Parathyroid adenoma (tissue), 2 donors: Measurements from ENCODE around the gene CSF2.

ENCODE experiments used
- H2AFZ ChIP-seq: fragments of 300-600 bp; sonication (generic); one replicate; pipeline ENCODE4 v1.7.0; 2017; ENCODE audit warnings: antibody characterized with exemption, mild to moderate bottlenecking
- H3K27ac ChIP-seq: fragments of 300-600 bp; sonication (generic); one replicate; pipeline ENCODE4 v1.7.0; 2017
- H3K27me3 ChIP-seq: fragments of 300-600 bp; sonication (generic); one replicate; pipeline ENCODE4 v1.7.0; 2017; ENCODE audit warnings: low read length; ENCODE audit not compliant: control insufficient read depth, insufficient read depth
- H3K36me3 ChIP-seq: fragments of 300-600 bp; sonication (generic); one replicate; pipeline ENCODE4 v1.7.0; 2017; ENCODE audit warnings: low read length; ENCODE audit not compliant: control insufficient read depth, insufficient read depth
- H3K4me1 ChIP-seq: fragments of 300-600 bp; sonication (generic); one replicate; pipeline ENCODE4 v1.7.0; 2017; ENCODE audit warnings: control low read depth
- H3K4me2 ChIP-seq: fragments of 300-600 bp; sonication (generic); one replicate; pipeline ENCODE4 v1.7.0; 2017; ENCODE audit warnings: low read length
- H3K4me3 ChIP-seq: fragments of 300-600 bp; sonication (generic); one replicate; pipeline ENCODE4 v1.7.0; 2017; ENCODE audit warnings: low read depth, low read length
- H3K79me2 ChIP-seq: fragments of 300-600 bp; sonication (generic); one replicate; pipeline ENCODE4 v1.7.0; 2017; ENCODE audit warnings: control low read depth
- H3K9ac ChIP-seq: fragments of 300-600 bp; sonication (generic); one replicate; pipeline ENCODE4 v1.7.0; 2017; ENCODE audit warnings: mild to moderate bottlenecking
- H3K9me3 ChIP-seq: fragments of 300-600 bp; sonication (generic); one replicate; pipeline ENCODE4 v1.7.0; 2017; ENCODE audit warnings: low read length; ENCODE audit not compliant: control insufficient read depth
- TF ChIP-seq, protein P1 (sequence below): fragments of 300-600 bp; sonication (generic); IDR thresholded peaks from one replicate; pipeline ENCODE4 v1.7.0; 2017; ENCODE audit warnings: antibody characterized with exemption, mild to moderate bottlenecking
- donor health status: primary hyperparathyroidism.

The CSF2 gene

GRCh38 chr5:132087661-132088060 lies 14.1 kb downstream of the CSF2 start:
- Histone ChIP-seq H3K4me3 (no peak overlapping the region), H3K4me2 (no peak overlapping the region), H3K9ac (no peak overlapping the region), H3K4me1 (no peaks in the 10 kb centered on the region), H3K27ac (no peak overlapping the region), H2AFZ (no peak overlapping the region), H3K27me3 (no peaks in the 10 kb centered on the region), H3K79me2 (no peaks in the 10 kb centered on the region), H3K9me3 (no peaks in the 10 kb centered on the region), H3K36me3 (no peaks in the 10 kb centered on the region)
- TF ChIP-seq, protein P1, sequence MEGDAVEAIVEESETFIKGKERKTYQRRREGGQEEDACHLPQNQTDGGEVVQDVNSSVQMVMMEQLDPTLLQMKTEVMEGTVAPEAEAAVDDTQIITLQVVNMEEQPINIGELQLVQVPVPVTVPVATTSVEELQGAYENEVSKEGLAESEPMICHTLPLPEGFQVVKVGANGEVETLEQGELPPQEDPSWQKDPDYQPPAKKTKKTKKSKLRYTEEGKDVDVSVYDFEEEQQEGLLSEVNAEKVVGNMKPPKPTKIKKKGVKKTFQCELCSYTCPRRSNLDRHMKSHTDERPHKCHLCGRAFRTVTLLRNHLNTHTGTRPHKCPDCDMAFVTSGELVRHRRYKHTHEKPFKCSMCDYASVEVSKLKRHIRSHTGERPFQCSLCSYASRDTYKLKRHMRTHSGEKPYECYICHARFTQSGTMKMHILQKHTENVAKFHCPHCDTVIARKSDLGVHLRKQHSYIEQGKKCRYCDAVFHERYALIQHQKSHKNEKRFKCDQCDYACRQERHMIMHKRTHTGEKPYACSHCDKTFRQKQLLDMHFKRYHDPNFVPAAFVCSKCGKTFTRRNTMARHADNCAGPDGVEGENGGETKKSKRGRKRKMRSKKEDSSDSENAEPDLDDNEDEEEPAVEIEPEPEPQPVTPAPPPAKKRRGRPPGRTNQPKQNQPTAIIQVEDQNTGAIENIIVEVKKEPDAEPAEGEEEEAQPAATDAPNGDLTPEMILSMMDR: no peak

DNA sequence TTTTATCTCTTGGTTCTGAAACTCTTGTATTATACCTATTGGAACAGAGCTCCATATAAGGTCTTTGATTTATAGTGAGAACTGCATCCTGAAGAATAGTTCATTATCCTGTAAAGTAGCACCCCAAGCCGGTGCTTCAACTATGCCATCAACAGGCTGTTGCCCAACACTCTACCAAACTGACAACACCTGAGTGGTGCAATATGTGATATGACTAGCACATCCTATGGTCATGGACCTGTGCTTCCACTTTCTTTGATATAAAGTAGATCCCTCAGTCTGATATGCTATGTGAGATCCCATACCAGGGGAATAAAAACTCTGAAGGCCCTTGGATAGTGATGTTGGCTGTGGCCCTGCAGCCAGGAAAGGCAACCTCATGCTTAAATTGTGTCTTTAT lies 15.8 kb downstream of the CSF2 start:
- H3K4me2 ChIP-seq: no peak overlapping the region
- no peaks in the 10 kb centered on the region for H3K4me1 ChIP-seq
- H3K9ac ChIP-seq: no peak overlapping the region
- H3K9me3 ChIP-seq: no peaks in the 10 kb centered on the region
- H3K27ac ChIP-seq: no peak overlapping the region
- no peak overlapping the region for H3K4me3 ChIP-seq
- H2AFZ ChIP-seq: no peak overlapping the region
- no peaks in the 10 kb centered on the region for H3K27me3 ChIP-seq
- TF ChIP-seq, protein P1: no peak
- H3K36me3 ChIP-seq: no peaks in the 10 kb centered on the region
- no peaks in the 10 kb centered on the region for H3K79me2 ChIP-seq

- H3K27ac ChIP-seq: no peak overlapping the region
- no peak overlapping the region for H2AFZ ChIP-seq
- TF ChIP-seq, protein P1: no peak
- no peaks in the 10 kb centered on the region for H3K27me3 ChIP-seq
- no peak overlapping the region for H3K9ac ChIP-seq
- H3K9me3 ChIP-seq: no peaks in the 10 kb centered on the region
- no peaks in the 10 kb centered on the region for H3K79me2 ChIP-seq
- H3K4me1 ChIP-seq: no peaks in the 10 kb centered on the region
- no peaks in the 10 kb centered on the region for H3K36me3 ChIP-seq
- no peak overlapping the region for H3K4me3 ChIP-seq
- H3K4me2 ChIP-seq: no peak overlapping the region
Observed at GRCh38 chr5:132090107-132090506, 16.5 kb downstream of the CSF2 start.

DNA sequence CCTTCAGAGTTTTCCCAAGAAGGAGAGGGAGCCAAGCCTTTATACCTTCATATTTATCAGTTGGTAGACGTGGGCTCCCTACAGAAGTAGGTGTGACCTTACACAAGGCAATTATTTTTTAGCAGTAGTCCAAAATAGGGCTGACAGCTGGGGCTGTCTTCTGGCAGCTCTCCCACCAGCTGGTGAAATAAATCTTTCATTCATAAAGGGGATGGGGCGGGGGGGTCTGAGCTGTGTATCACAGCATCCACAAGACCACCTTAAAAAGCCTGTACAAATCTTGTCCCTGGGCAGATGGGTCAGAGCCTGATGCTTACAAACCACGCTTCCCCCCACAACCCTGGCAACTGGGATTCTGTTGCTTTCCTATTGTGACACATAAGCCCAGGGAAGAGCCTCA lies 19.7 kb downstream of the CSF2 start:
- no peak overlapping the region for H3K27ac ChIP-seq
- no peak overlapping the region for H2AFZ ChIP-seq
- no peak overlapping the region for H3K9ac ChIP-seq
- no peaks in the 10 kb centered on the region for H3K27me3 ChIP-seq
- H3K4me2 ChIP-seq: no peak overlapping the region
- no peaks in the 10 kb centered on the region for H3K36me3 ChIP-seq
- no peaks in the 10 kb centered on the region for H3K79me2 ChIP-seq
- no peak overlapping the region for H3K4me3 ChIP-seq
- TF ChIP-seq, protein P1: no peak
- no peaks in the 10 kb centered on the region for H3K4me1 ChIP-seq
- no peaks in the 10 kb centered on the region for H3K9me3 ChIP-seq

DNA sequence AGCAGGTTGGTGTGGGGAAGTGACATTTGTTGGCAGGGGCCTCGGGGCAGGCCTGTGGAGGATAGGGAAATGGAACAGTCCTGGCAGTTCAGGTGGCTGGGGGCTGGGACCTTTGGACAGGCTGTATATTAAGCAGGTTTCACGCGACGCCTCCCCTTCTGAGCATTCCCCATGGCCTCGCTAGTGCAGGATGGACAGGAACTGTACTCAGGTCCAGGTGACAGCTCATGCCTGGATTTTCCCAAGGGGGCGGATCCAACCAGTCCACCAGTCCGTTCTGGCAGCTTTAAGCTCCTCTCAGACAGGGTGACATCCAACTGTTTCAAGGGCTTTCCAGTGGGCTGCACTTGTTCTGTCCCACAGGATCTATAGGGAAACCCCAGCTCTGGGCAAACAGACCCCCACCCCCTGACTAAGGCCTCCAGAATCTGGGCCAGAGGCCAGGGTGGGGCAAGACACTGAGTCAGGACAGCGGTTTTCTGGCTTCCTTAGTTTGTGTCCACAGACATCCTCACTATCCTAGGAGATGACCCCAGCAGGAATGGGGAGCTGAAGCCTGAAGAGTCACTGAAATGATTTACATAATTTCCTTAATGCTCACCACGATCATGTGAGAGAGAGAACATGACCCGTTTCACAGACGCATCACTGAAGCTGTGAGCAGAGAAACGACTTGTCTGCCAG lies 20.9 kb downstream of the CSF2 start:
- no peak overlapping the region for H2AFZ ChIP-seq
- H3K4me2 ChIP-seq: no peak overlapping the region
- TF ChIP-seq, protein P1: no peak
- H3K36me3 ChIP-seq: no peaks in the 10 kb centered on the region
- H3K9ac ChIP-seq: no peak overlapping the region
- H3K27me3 ChIP-seq: no peaks in the 10 kb centered on the region
- no peaks in the 10 kb centered on the region for H3K79me2 ChIP-seq
- no peak overlapping the region for H3K4me3 ChIP-seq
- H3K4me1 ChIP-seq: no peaks in the 10 kb centered on the region
- no peak overlapping the region for H3K27ac ChIP-seq
- H3K9me3 ChIP-seq: no peaks in the 10 kb centered on the region
